NCI-H2081 (cell line): ENCODE measurements around the gene KRT38.
"Not testable (repeated sequence)": the region's sequence is repeated elsewhere in the genome, so short reads cannot be mapped to it uniquely, and the experiment has no call there.

ENCODE experiments used
- DNase-seq, 2 experiments: peaks; one replicate each; lab custom pipeline; 2025; lab: John Stamatoyannopoulos, UW

Gene KRT38

DNA sequence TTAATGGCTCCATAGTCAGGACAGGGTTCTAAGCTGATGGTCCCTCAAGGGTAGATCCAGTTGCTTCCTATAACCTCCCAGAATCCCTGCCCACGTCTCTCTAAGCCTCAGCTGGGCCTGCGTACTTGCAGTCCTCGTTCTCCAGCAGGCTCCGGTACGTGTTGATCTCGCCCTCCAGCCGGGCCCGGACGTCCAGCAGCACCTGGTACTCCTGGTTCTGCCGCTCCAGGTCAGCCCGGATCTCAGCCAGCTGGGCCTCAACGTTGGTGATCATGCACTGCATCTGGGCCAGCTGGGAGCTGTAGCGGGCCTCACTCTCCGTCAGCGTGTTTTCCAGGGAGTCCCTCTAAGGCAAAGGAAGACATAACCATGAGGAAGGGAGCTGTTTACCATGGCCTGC, 21.9 kb upstream of the KRT38 start:
- no peak for DNase-seq

GRCh38 chr17:41457676-41458075, 16.9 kb upstream of the KRT38 start:
- DNase-seq, result no peak

DNA sequence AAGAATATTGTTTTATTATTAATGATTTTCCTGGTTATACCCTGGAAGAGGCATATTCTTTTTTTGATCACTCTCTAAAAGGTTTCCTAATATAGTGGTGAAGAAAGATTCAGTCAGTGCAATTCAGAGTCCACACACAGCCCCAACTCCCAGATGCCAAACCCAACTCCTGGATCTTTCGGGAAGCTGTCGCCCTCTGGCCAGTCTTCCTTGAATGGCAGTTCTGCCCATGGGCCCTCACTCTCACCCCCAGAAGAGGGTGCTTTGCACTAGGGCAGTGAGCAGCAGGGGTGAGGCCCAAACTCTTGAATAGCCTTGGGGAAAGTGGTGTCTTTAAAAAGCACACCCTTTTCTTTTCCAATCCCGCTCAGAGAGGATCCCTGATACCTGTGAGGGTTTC, 15.4 kb upstream of the KRT38 start:
- no peak for DNase-seq

- DNase-seq, result no peak
Observed at GRCh38 chr17:41455236-41455635, 14.5 kb upstream of the KRT38 start.

GRCh38 chr17:41453066-41453465, 12.3 kb upstream of the KRT38 start:
- no peak for DNase-seq

- no peak for DNase-seq
Observed at GRCh38 chr17:41452281-41452680, 11.5 kb upstream of the KRT38 start.

DNA sequence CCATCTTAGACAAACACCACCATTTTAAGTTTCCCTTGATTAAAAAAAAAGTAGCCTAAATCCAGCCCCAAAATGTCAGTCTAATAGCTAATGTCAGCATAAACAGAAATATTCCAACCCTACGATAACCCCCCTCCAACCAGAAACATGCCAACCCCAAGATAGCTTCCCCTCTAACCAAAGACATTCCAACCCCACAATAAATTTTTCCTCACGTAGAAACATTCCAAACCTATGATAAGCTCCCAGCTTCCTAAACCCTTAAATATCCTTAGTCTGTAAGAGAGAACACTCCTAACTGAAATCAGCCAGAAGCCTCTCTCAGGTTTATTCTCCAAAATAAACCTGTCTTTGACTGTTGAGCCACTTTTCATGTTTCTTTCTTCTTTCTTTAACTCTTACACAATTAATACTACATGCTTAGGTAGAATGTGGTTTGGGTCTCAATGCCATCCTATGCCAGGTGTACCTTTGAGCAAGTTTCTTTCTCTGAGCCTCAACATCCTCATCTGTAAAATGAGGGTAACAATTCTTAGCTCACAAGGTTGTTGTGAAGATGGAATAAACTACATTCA, 10.5 kb upstream of the KRT38 start:
- DNase-seq, result no peak

- DNase-seq, result no peak
Observed at GRCh38 chr17:41449008-41449407, 8.2 kb upstream of the KRT38 start.

GRCh38 chr17:41448506-41448905, 7.7 kb upstream of the KRT38 start:
- no peak for DNase-seq

DNA sequence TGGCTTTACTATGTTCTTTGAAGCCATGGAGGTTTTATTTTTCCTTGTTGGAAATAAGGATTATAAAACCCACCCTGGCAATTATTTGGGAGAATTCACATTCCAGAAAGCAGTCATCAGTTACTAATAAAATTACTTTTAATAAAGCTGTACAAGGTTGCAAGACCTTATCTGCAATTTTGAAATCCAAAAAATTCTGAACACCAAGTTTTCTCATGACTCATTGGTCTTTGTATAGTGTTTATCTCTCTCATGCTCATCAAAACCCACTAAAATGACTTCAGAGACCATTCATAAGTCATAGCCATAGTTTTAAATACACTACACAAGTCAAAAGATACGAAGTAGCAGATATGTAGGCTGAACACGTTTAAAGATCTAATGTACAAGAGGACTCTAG, 6.0 kb upstream of the KRT38 start:
- DNase-seq, result no peak

DNA sequence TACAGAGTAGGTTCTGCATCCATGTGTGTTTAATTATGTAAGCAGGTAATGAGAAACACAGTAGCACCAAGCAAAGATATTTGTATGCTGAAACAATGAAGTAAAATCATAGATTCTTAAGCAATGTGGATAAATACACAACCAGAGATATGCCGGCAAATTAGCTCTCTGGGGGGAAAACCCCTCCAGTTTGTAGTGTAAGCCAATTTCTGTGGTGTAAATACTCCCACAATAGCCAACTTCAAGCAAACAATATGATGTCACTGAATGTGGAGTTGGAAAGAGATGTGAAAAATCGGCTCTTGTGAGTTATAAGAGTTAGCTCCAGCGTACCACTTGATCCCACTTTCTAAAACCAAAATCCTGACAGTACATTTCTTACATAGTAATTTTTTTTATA, 3.9 kb upstream of the KRT38 start:
- DNase-seq, result no peak

GRCh38 chr17:41444186-41444585, 3.4 kb upstream of the KRT38 start:
- DNase-seq, result no peak

DNA sequence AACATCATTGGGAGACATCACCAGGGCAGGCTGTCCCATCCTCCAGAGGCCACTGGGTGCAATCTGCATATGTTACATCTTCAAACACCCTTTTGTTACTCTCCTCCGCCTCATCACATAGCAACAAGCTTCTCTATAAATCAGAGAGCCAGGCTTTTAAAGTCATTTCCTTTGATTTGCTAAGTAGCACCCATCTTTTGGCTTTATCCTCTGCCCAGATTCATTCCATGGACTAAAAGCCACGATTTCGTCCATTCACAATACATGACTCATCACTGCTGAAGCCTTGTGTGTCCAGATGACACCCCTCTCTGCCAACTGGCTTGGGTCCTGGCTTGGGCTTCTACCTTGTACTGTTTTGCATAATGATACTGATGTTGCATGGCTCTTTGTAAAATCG, 2.0 kb upstream of the KRT38 start:
- DNase-seq, result no peak

- no peak for DNase-seq
Observed at GRCh38 chr17:41439375-41439774, 1.4 kb downstream of the KRT38 start.

DNA sequence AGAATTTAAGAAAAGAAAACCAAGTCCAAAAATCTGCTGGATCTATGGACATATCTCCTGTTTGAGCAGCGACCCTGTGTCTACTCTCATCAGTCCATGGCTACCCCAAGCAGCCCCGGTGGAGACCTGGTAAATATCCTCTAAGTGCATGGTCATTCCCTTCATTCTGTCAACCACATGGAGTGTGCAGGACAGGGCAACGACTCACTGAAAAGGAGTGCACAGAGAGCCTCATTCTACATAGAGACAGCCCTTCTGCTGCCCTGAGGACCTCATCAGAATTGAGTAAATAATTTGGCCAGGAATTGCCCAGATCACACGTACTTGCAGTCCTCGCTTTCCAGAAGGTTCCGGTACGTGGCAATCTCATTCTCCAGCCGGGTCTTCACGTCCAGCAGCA, 3.0 kb downstream of the KRT38 start:
- DNase-seq, result no peak

GRCh38 chr17:41437254-41437653, 3.5 kb downstream of the KRT38 start:
- DNase-seq, result no peak

DNA sequence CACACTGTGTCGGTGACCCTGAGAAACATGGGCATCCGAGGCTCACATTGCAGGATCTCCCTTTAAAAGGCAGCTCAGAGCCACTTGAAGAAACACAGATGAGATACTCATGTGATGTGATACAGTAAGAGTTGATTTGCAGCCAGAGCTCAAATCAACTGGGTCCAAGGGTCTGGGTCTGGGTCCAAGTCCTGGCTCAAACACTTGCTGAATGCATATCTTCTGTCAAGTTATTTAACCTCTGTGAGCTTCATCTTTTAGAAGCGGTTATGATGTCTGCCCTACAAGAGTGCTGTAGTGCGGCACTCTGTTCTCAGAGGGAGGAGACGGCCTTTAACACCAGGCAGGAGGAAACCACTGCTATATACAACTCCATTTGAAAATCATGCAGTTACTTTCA, 6.4 kb downstream of the KRT38 start:
- DNase-seq, result no peak

- DNase-seq, result no peak
Observed at GRCh38 chr17:41434005-41434404, 6.8 kb downstream of the KRT38 start.

GRCh38 chr17:41433586-41433985, 7.2 kb downstream of the KRT38 start:
- DNase-seq, result no peak

DNA sequence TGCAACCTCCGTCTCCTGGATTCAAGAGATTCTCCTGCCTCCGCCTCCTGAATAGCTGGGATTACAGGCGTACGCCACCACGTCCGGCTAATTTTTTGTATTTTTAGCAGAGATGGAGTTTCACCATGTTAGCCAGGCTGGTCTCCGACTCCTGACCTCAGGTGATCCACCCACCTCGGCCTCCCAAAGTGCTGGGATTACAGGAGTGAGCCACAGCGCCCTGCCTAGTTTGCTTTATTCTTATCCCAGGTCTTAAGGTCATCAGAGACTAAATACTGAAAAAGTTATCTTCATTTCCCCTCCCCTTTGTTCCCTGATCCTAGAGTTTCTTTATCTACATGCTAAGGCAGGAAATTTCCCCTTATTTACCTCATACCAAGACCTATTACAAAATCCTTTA, 10.4 kb downstream of the KRT38 start:
- not testable (repeated sequence) for DNase-seq

- no peak for DNase-seq
Observed at GRCh38 chr17:41429667-41430066, 11.1 kb downstream of the KRT38 start.

GRCh38 chr17:41428591-41429291, 12.0 kb downstream of the KRT38 start:
- no peak for DNase-seq

- no peak for DNase-seq
Observed at GRCh38 chr17:41424111-41424635, 16.6 kb downstream of the KRT38 start, which contains the start of gene KRT37. KRT37 (minus strand) TSS chr17:41424585; CDS start chr17:41424523, 62 bp downstream.

DNA sequence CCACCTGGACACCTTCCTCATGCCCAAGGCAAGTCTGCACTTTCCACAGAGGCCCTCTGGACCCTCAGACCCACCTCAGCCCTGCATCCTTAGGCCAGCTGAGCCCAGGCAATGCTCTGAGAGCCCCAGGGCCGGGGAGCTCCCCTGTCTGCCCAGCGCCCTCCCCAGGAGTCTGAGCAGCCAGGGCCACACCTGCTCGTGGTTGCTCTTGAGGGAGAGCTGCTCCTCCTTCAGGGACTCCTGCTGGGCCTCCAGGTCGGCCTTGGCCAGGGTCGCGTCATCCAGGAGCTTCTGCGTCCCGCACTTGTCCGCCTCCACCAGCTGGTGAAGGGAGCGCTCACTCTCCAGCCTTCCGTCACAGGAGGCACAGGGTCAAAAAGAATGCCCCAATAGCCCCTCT, 18.2 kb downstream of the KRT38 start:
- DNase-seq, result not testable (repeated sequence)
